H1 (cell line): ENCODE data around the gene IFT43. TPM values are rescaled to one million over a fixed set of nuclear protein-coding genes. Genes with fewer than 3 reads are reported as not detected.
A peak's percentile ranks its signal among the peaks of the same experiment; 100 is the strongest.

Source experiments
- CTCF ChIA-PET: fragments of 300-600 bp; sonication (Branson Sonifier 250); formaldehyde crosslinking; loops from one replicate; lab custom pipeline; 2021; ENCODE audit not compliant: partially characterized antibody; lab: Charles Lee
- POLR2A ChIA-PET: fragments of 300-600 bp; sonication (Branson Sonifier 250); formaldehyde crosslinking; loops from one replicate; lab custom pipeline; 2021; ENCODE audit warnings: inconsistent platforms; ENCODE audit not compliant: partially characterized antibody; lab: Charles Lee
- DNase-seq, 2 experiments: peaks; one replicate each; pipeline versions ENCODE4 v3.0.0 to v3.0.0-alpha.2; 2010 to 2022; ENCODE audit warnings: low spot score in 2 of 2, low read depth in 1 of 2, mixed read lengths in 1 of 2
- FAIRE-seq: peaks from 2 replicates; lab custom pipeline; 2011; peaks lifted over from hg19 to GRCh38; lab: Jason Lieb, UNC
- H2AFZ ChIP-seq: 2 replicates; pipeline ENCODE4 v1.8.1; 2012; ENCODE audit warnings: low read length, inconsistent platforms
- H2AK5ac ChIP-seq: 2 replicates; pipeline ENCODE4 v1.6.1; 2013; ENCODE audit warnings: low read depth, low read length
- H2BK120ac ChIP-seq: replicated peaks from 2 replicates; pipeline ENCODE3; 2013; ENCODE audit warnings: low read depth, low read length, inconsistent platforms
- H2BK12ac ChIP-seq: 2 replicates; pipeline ENCODE4 v1.6.1; 2013; ENCODE audit warnings: low read depth, low read length
- H2BK15ac ChIP-seq: 2 replicates; pipeline ENCODE4 v1.6.1; 2013; ENCODE audit warnings: low read length
- H2BK20ac ChIP-seq: 2 replicates; pipeline ENCODE4 v1.6.1; 2013; ENCODE audit warnings: low read length
- H2BK5ac ChIP-seq: 2 replicates; pipeline ENCODE4 v1.6.1; 2013; ENCODE audit warnings: low read depth, low read length
- H3K14ac ChIP-seq: 2 replicates; pipeline ENCODE4 v1.6.1; 2013; ENCODE audit warnings: inconsistent platforms; ENCODE audit not compliant: insufficient read length
- H3K18ac ChIP-seq: 2 replicates; pipeline ENCODE4 v1.6.1; 2013; ENCODE audit warnings: low read length; ENCODE audit errors: extremely low read depth
- H3K23ac ChIP-seq: 2 replicates; pipeline ENCODE4 v1.6.1; 2013; ENCODE audit warnings: inconsistent platforms; ENCODE audit not compliant: insufficient read length
- H3K23me2 ChIP-seq: 2 replicates; pipeline ENCODE4 v1.6.1; 2013; ENCODE audit warnings: low read depth, low read length
- H3K27ac ChIP-seq: 2 replicates; pipeline ENCODE4 v1.6.1; 2011; ENCODE audit warnings: low read depth, low read length, inconsistent platforms
- H3K27me3 ChIP-seq, 4 experiments: replicated peaks in 1 of 4; 1 replicate in 1 of 4; 2 replicates in 3 of 4; pipeline versions ENCODE4 v1.6.1 to v1.8.1; 2011 to 2013; ENCODE audit warnings: low read length in 3 of 4, mild to moderate bottlenecking in 3 of 4, inconsistent platforms in 2 of 4, mixed read lengths in 2 of 4, moderate library complexity in 1 of 4; ENCODE audit not compliant: control insufficient read depth in 3 of 4, insufficient read depth in 3 of 4; ENCODE audit errors: extremely low read depth in 1 of 4
- H3K36me3 ChIP-seq, 4 experiments: 2 replicates each; pipeline versions ENCODE4 v1.6.1 to v1.8.1; 2011 to 2013; ENCODE audit warnings: mild to moderate bottlenecking in 4 of 4, low read length in 3 of 4, moderate library complexity in 2 of 4, control low read depth in 1 of 4, inconsistent platforms in 1 of 4; ENCODE audit not compliant: insufficient read depth in 4 of 4, control insufficient read depth in 2 of 4
- H3K4ac ChIP-seq: replicated peaks from 2 replicates; pipeline ENCODE3; 2013; ENCODE audit warnings: low read length, low read depth, mixed read lengths, inconsistent platforms; ENCODE audit not compliant: insufficient read length
- H3K4me1 ChIP-seq, 4 experiments: replicated peaks in 1 of 4; 1 replicate in 1 of 4; 2 replicates in 3 of 4; pipeline versions ENCODE4 v1.6.1 to v1.8.1; 2011 to 2013; ENCODE audit warnings: low read length in 3 of 4, inconsistent platforms in 2 of 4, mixed read lengths in 1 of 4; ENCODE audit not compliant: insufficient read depth in 4 of 4, control insufficient read depth in 3 of 4
- H3K4me2 ChIP-seq, 2 experiments: 2 replicates each; pipeline versions ENCODE4 v1.6.1 to v1.8.1; 2011 to 2013; ENCODE audit warnings: low read depth in 2 of 2, low read length in 2 of 2, control low read depth in 1 of 2, inconsistent platforms in 1 of 2, mild to moderate bottlenecking in 1 of 2; ENCODE audit not compliant: insufficient read depth in 1 of 2
- H3K4me3 ChIP-seq, 4 experiments: fragments of 200-600, 300-600 bp in 1 of 4; sonication (generic), shearing (Covaris generic), sonication (Bioruptor Twin) in 1 of 4; 2 replicates each; pipeline versions ENCODE4 v1.5.1 to v1.8.1; 2011 to 2016; ENCODE audit warnings: low read length in 4 of 4, low read depth in 3 of 4, control low read depth in 2 of 4, inconsistent platforms in 2 of 4, mild to moderate bottlenecking in 2 of 4, mixed read lengths in 1 of 4, moderate library complexity in 1 of 4; ENCODE audit not compliant: insufficient read depth in 2 of 4; ENCODE audit errors: extremely low read depth in 1 of 4
- H3K56ac ChIP-seq: replicated peaks from 2 replicates; pipeline ENCODE3; 2013; ENCODE audit warnings: low read depth, mild to moderate bottlenecking, mixed read lengths, low read length, inconsistent platforms; ENCODE audit not compliant: insufficient read length
- H3K79me1 ChIP-seq: 2 replicates; pipeline ENCODE4 v1.6.1; 2013; ENCODE audit warnings: low read depth, low read length, control low read depth
- H3K79me2 ChIP-seq, 2 experiments: 2 replicates each; pipeline versions ENCODE4 v1.6.1 to v1.8.1; 2012 to 2013; ENCODE audit warnings: low read length in 2 of 2, mild to moderate bottlenecking in 2 of 2, inconsistent platforms in 1 of 2; ENCODE audit not compliant: insufficient read depth in 2 of 2, control insufficient read depth in 1 of 2
- H3K9ac ChIP-seq, 4 experiments: replicated peaks in 1 of 4; 1 replicate in 1 of 4; 2 replicates in 3 of 4; pipeline versions ENCODE4 v1.6.1 to v1.8.1; 2011 to 2013; ENCODE audit warnings: low read depth in 3 of 4, low read length in 3 of 4, control low read depth in 2 of 4, mild to moderate bottlenecking in 2 of 4, moderate library complexity in 2 of 4, inconsistent platforms in 1 of 4; ENCODE audit errors: extremely low read depth in 1 of 4
- H3K9me3 ChIP-seq, 2 experiments: 2 replicates each; pipeline versions ENCODE4 v1.6.1 to v1.8.1; 2012 to 2013; ENCODE audit warnings: mild to moderate bottlenecking in 2 of 2, moderate library complexity in 2 of 2, control low read depth in 1 of 2, inconsistent platforms in 1 of 2, low read depth in 1 of 2, low read length in 1 of 2, mixed read lengths in 1 of 2; ENCODE audit not compliant: insufficient read depth in 2 of 2
- H4K20me1 ChIP-seq, 2 experiments: replicated peaks in 1 of 2; 2 replicates each; pipeline versions ENCODE3 to v1.8.1; 2011 to 2013; ENCODE audit warnings: inconsistent platforms in 2 of 2, low read length in 2 of 2, mild to moderate bottlenecking in 1 of 2; ENCODE audit not compliant: insufficient read depth in 2 of 2, control insufficient read depth in 1 of 2
- H4K5ac ChIP-seq: 2 replicates; pipeline ENCODE4 v1.6.1; 2013; ENCODE audit warnings: low read length, low read depth, mixed read lengths, inconsistent platforms; ENCODE audit not compliant: insufficient read length
- H4K8ac ChIP-seq: 2 replicates; pipeline ENCODE4 v1.8.0; 2013; ENCODE audit warnings: mild to moderate bottlenecking, moderate library complexity, low read length, inconsistent platforms; ENCODE audit not compliant: insufficient read depth; ENCODE audit errors: extremely low read depth
- H4K91ac ChIP-seq: replicated peaks from 2 replicates; pipeline ENCODE3; 2013; ENCODE audit warnings: low read length, mixed read lengths, inconsistent platforms; ENCODE audit not compliant: insufficient read length
- ATF2 ChIP-seq: IDR thresholded peaks from 2 replicates; pipeline ENCODE4 v1.6.1; 2012; ENCODE audit warnings: low read length, inconsistent platforms
- BCL11A ChIP-seq, 2 experiments: IDR thresholded peaks; one replicate each; pipeline ENCODE4 v1.6.1; 2011; ENCODE audit warnings: low read depth in 2 of 2, low read length in 2 of 2, mild to moderate bottlenecking in 2 of 2
- BRCA1 ChIP-seq: IDR thresholded peaks from 2 replicates; pipeline ENCODE4 v1.6.1; 2012; ENCODE audit warnings: low read depth, low read length, improper control_type of control experiment
- CEBPB ChIP-seq: IDR thresholded peaks from 2 replicates; pipeline ENCODE4 v1.6.1; 2012; ENCODE audit warnings: low read depth, low read length
- GABPA ChIP-seq: IDR thresholded peaks from 2 replicates; pipeline ENCODE4 v1.6.1; 2011; ENCODE audit warnings: mild to moderate bottlenecking, low read length, moderate library complexity, borderline replicate concordance; ENCODE audit not compliant: insufficient read depth
- KDM4A ChIP-seq: IDR thresholded peaks from one replicate; pipeline ENCODE4 v1.7.1; 2012; ENCODE audit warnings: low read depth, mild to moderate bottlenecking, moderate library complexity, low read length, inconsistent platforms; ENCODE audit not compliant: severe bottlenecking
- WGBS, 2 experiments: shearing (Covaris generic) in 1 of 2; methylation state at CpG; one replicate each; pipeline versions ENCODE4 v1.1.6 to v1.1.7; 2013 to 2015; ENCODE audit warnings: low lambda C conversion rate in 2 of 2, mixed read lengths in 2 of 2, inconsistent platforms in 1 of 2, low coverage in 1 of 2, missing lambda C conversion rate in 1 of 2; ENCODE audit not compliant: insufficient replicate concordance in 2 of 2, insufficient coverage in 1 of 2, insufficient read length in 1 of 2; ENCODE audit errors: extremely low coverage in 1 of 2, missing lambda C conversion rate in 1 of 2; 5-methylcytosine and 5-hydroxymethylcytosine counted together
- long read RNA-seq, 2 experiments: library from RNA in 1 of 2; library from capped mRNA in 1 of 2; stranded (forward); transcript quantifications; one replicate each; pipeline ENCODE4 v2.0.0, GENCODE V29; 2021; ENCODE audit warnings: inconsistent platforms in 1 of 2
- polyA minus RNA-seq, 3 experiments: library from RNA; depleted of rRNA, polyadenylated mRNA; stranded (reverse); fragments of >200 nt; gene quantifications; 1 replicate in 2 of 3; 2 replicates in 1 of 3; pipeline ENCODE4 v1.2.3, GENCODE V29; 2011
- polyA plus RNA-seq, 7 experiments: library from polyadenylated mRNA; depleted of rRNA in 3 of 7; stranded (reverse) in 5 of 7; unstranded in 2 of 7; fragments of >200 nt in 5 of 7; fragments of 200-250 nt in 2 of 7; gene quantifications; 1 replicate in 5 of 7; 2 replicates in 1 of 7; 4 replicates in 1 of 7; pipeline versions ENCODE4 v1.2.1 to v1.2.3, GENCODE V29; 2011 to 2013; ENCODE audit warnings: missing spikeins in 2 of 7, mixed read lengths in 2 of 7
- total RNA-seq: library from RNA; stranded (reverse); fragmentation: NEBNext Ultra II Directional; extraction: Animal tissue kit (Norgen Biotek cat#: 25700); gene quantifications from 2 replicates; pipeline ENCODE4 v1.2.1, GENCODE V29; 2021

The IFT43 gene
- total RNA-seq = 17.0 and 17.4 TPM in 2 replicates
- 20.8 and 21.7 TPM in 2 replicates for polyA plus RNA-seq (2011; rRNA removed)
- polyA plus RNA-seq (2011; cell fraction: cytosol; rRNA removed) = 27.6 TPM
- 32.3 TPM for polyA plus RNA-seq (2011; cell fraction: nucleus; rRNA removed)
- polyA plus RNA-seq (2012, experiment 1 of 2) = 16.6 to 26.5 TPM (median 22.4 TPM) in 4 replicates
- polyA plus RNA-seq (2012, experiment 2 of 2) = 17.9 TPM
- polyA plus RNA-seq (2013, experiment 1 of 2) = 14.0 TPM
- 13.7 TPM for polyA plus RNA-seq (2013, experiment 2 of 2)
- polyA minus RNA-seq (2011; rRNA and poly(A)+ RNA removed) = 9.7 and 12.5 TPM in 2 replicates
- polyA minus RNA-seq (2011; cell fraction: cytosol; rRNA and poly(A)+ RNA removed) = 11.5 TPM
- 27.3 TPM for polyA minus RNA-seq (2011; cell fraction: nucleus; rRNA and poly(A)+ RNA removed)
- long read RNA-seq, experiment 1, partial matches to known transcripts = 2 of 8 reads
- long read RNA-seq, experiment 1, other reads (novel, unspliced or antisense) = 1 of 8 reads
- long read RNA-seq, experiment 2, transcript IFT43-202 (9 exons, 833 nt) = major isoform, 10 of 20 reads
- long read RNA-seq, experiment 2, transcript IFT43-212 (4 exons, 848 nt) = minor isoform, 5 of 20 reads
- long read RNA-seq, experiment 2, partial matches to known transcripts = 1 of 20 reads
- long read RNA-seq, experiment 2, other reads (novel, unspliced or antisense) = 4 of 20 reads

- no peak within 1 kb of the TSS for H2BK12ac ChIP-seq
- no peak within 1 kb of the TSS for H3K4ac ChIP-seq
- peak within 1 kb of the TSS; percentile 93 for H3K4me2 ChIP-seq
- H2BK20ac ChIP-seq = no peak within 1 kb of the TSS
- peak within 1 kb of the TSS; percentile 72; the same call in 1 of the 2 replicates for H2AFZ ChIP-seq
- peak within 1 kb of the TSS; percentile 41 to 60 (median 58) for H3K9ac ChIP-seq
- FAIRE-seq = no peak
- no peak within 1 kb of the TSS for H3K14ac ChIP-seq
- H2BK15ac ChIP-seq = no peak within 1 kb of the TSS
- no peak within 1 kb of the TSS for H3K18ac ChIP-seq
- no peak within 1 kb of the TSS for H4K91ac ChIP-seq
- no peak within 1 kb of the TSS for H2BK5ac ChIP-seq
- ChIA-PET CTCF (interaction anchor here (0.6 to 20.1 kb wide), 7 partner anchors 71 to 1260 kb away, joined by 3 to 261 read pairs (median 3); no protein-coding TSS in a partner anchor), POLR2A (interaction anchor here (0.6 kb wide), 1 partner anchor 11 kb away, joined by 3 read pairs; no protein-coding TSS in a partner anchor)
- H3K56ac ChIP-seq = no peak within 1 kb of the TSS
- H2BK120ac ChIP-seq = no peak within 1 kb of the TSS
- H3K36me3 ChIP-seq = peaks cover 0 to 5% (median 2%) of the 10 kb centered on the region in 4 experiments; a peak in 3 of 8 replicates
- peak within 1 kb of the TSS; percentile 89 to 94 (median 90) for H3K4me3 ChIP-seq
- H4K20me1 ChIP-seq = no peaks in the 10 kb centered on the region
- no peaks in the 10 kb centered on the region for H3K9me3 ChIP-seq
- no peaks in the 10 kb centered on the region for H3K79me2 ChIP-seq
- 0 out of 2 replicates have a peak within 1 kb of the TSS, but pooled peaks have one; percentile 37 for H3K27ac ChIP-seq
- H4K8ac ChIP-seq = peak within 1 kb of the TSS; percentile 81; the same call in 1 of the 2 replicates
- DNase-seq = peak in 1 of 2 experiments; percentile 95
- H2AK5ac ChIP-seq = no peak within 1 kb of the TSS
- peaks cover 0 to 8% (median 2%) of the 10 kb centered on the region in 4 experiments; a peak in 6 of 7 replicates for H3K4me1 ChIP-seq
- peaks cover 0 to 21% (median 12%) of the 10 kb centered on the region in 4 experiments; a peak in 4 of 7 replicates for H3K27me3 ChIP-seq
- H4K5ac ChIP-seq = no peak within 1 kb of the TSS
- H3K79me1 ChIP-seq = no peaks in the 10 kb centered on the region
- WGBS, 2 experiments = 2% methylated on average over 48 of the region's 52 CpGs; no CpG with 5 or more reads in 1 of the 2 experiments
- H3K23me2 ChIP-seq = peaks cover 9% of the 10 kb centered on the region
- H3K23ac ChIP-seq = no peak within 1 kb of the TSS
- no peak for TF ChIP-seq BCL11A (IDR thresholded peaks at IDR 0.05; ENCODE audit: low read depth in 2 of 2, low read length in 2 of 2)
- no peak for TF ChIP-seq CEBPB
- TF ChIP-seq ATF2 = no peak
- no peak for TF ChIP-seq BRCA1
- peak; percentile 81 for TF ChIP-seq KDM4A
- peak; percentile 82; the same call in 1 of the 2 replicates for TF ChIP-seq GABPA
Measured at GRCh38 chr14:75985618-75986438, at the start of gene IFT43. TSS of gene IFT43 (plus strand) at chr14:75985763. CDS start at chr14:75985787, 24 bp downstream.
